ENCODE measurements around the gene ID2. TPM values are rescaled to one million over a fixed set of nuclear protein-coding genes. Genes with fewer than 3 reads are reported as not detected.

ID2 gene
- polyA plus RNA-seq, 3 donors: 282 to 2,821 (median 295) TPM

DNA sequence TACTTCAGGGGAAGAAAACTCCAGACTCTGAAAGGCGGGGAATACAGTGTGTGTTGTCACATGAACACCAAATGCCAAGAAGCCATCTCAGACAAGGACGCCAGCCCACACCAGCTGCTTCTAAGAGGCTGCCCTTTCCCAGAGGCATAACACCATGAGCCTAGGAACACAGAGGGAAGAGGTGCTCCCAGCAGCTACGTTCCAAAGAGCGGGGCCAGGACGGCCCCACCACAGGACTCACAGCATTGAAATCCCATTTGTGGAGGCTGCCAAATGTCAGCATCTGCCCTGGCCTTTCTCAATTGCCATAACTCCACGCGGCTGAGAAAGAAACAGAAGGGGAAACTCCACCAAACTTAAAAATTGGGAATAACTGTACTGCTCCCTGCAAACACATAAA, 20.1 kb upstream of the ID2 start:
- WGBS (ENCODE audit: insufficient coverage): 95% methylated on average over 4 of the region's 7 CpGs
- peaks cover 7 to 17% (median 11%) of the 10 kb centered on the region in 3 donors for H3K27me3 Mint-ChIP-seq (ENCODE audit: low read depth in 3 of 3)
- Histone ChIP-seq H3K27ac (ENCODE audit: low read depth in 1 of 2, low read length in 2 of 2) (no peak overlapping the region), H3K9ac (ENCODE audit: insufficient read depth, low read length, poor library complexity, severe bottlenecking) (no peak overlapping the region), H3K9me3 (replicated peaks in 1 of 2; ENCODE audit: control insufficient read depth in 1 of 2, insufficient read depth in 1 of 2, low read length in 2 of 2) (no peaks in the 10 kb centered on the region), H4K20me1 (ENCODE audit: insufficient read depth, low read length) (no peaks in the 10 kb centered on the region), H3K79me2 (ENCODE audit: insufficient read depth, low read length) (no peaks in the 10 kb centered on the region), H3K4me3 (replicated peaks in 1 of 3; ENCODE audit: low read depth in 2 of 3, low read length in 3 of 3) (no peak overlapping the region), H3K4me2 (replicated peaks; ENCODE audit: extremely low read depth, low read length, poor library complexity, severe bottlenecking) (no peak overlapping the region), H3K36me3 (replicated peaks in 1 of 2; ENCODE audit: control insufficient read depth in 1 of 2, insufficient read depth in 2 of 2, low read length in 2 of 2) (no peaks in the 10 kb centered on the region), H3K27me3 (ENCODE audit: control insufficient read depth in 2 of 2, insufficient read depth in 2 of 2, low read length in 2 of 2) (peaks cover 0 to 3% of the 10 kb centered on the region in 2 donors), H3K4me1 (ENCODE audit: control insufficient read depth in 1 of 2, insufficient read depth in 2 of 2, low read length in 2 of 2) (peaks cover 34 to 36% of the 10 kb centered on the region in 2 donors), H2AFZ (ENCODE audit: insufficient read depth, low read depth, low read length, poor library complexity, severe bottlenecking) (no peak overlapping the region)
- peaks cover 5 to 9% of the 10 kb centered on the region in 2 donors for H3K36me3 Mint-ChIP-seq
- peaks cover 0 to 4% (median 0%) of the 10 kb centered on the region in 7 donors for H3K9me3 Mint-ChIP-seq
- peak overlapping the region in 1 of 7 donors; percentile 5 for H3K27ac Mint-ChIP-seq
- no peak overlapping the region for H3K4me3 Mint-ChIP-seq
- no peak for DNase-seq
- peaks cover 48% of the 10 kb centered on the region for H3K4me1 Mint-ChIP-seq
- TF ChIP-seq, protein P1, sequence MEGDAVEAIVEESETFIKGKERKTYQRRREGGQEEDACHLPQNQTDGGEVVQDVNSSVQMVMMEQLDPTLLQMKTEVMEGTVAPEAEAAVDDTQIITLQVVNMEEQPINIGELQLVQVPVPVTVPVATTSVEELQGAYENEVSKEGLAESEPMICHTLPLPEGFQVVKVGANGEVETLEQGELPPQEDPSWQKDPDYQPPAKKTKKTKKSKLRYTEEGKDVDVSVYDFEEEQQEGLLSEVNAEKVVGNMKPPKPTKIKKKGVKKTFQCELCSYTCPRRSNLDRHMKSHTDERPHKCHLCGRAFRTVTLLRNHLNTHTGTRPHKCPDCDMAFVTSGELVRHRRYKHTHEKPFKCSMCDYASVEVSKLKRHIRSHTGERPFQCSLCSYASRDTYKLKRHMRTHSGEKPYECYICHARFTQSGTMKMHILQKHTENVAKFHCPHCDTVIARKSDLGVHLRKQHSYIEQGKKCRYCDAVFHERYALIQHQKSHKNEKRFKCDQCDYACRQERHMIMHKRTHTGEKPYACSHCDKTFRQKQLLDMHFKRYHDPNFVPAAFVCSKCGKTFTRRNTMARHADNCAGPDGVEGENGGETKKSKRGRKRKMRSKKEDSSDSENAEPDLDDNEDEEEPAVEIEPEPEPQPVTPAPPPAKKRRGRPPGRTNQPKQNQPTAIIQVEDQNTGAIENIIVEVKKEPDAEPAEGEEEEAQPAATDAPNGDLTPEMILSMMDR (IDR thresholded peaks at IDR 0.05): no peak
- intact Hi-C loops (cut with micrococcal nuclease): no loop called here

DNA sequence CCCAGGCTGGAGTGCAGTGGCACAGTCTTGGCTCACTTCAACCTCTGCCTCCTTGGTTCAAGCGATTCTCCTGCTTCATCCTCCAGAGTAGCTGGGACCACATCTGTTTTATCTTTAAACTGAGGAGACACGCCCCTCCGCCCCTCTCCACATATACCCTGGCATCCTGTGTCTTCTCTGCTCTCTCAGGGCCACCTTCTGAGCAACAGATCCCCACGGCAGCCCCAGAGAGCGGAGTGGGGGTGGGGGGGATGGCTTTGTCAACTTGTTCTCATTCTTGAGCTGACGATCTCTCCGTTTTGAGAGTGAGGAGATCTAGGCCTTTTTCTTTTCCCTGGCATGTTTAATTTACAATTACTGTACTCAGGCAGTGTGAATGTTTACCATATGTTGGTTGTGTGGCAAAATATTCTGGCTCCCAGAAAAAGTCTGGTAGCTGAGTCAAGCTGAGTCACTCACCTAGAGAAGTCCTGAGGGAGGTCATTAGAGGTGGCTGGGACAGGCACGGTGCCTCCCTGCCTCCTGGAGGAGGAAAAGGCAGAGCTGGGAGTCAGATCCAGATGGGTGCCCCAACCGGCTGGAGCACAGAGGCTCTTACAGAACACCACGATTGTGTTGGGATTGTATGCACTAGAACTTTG, 19.5 kb upstream of the ID2 start:
- DNase-seq: no peak
- Histone ChIP-seq H3K36me3 (replicated peaks in 1 of 2; ENCODE audit: control insufficient read depth in 1 of 2, insufficient read depth in 2 of 2, low read length in 2 of 2) (no peaks in the 10 kb centered on the region), H3K79me2 (ENCODE audit: insufficient read depth, low read length) (no peaks in the 10 kb centered on the region), H3K4me1 (ENCODE audit: control insufficient read depth in 1 of 2, insufficient read depth in 2 of 2, low read length in 2 of 2) (peaks cover 31 to 33% of the 10 kb centered on the region in 2 donors), H3K4me3 (replicated peaks in 1 of 3; ENCODE audit: low read depth in 2 of 3, low read length in 3 of 3) (no peak overlapping the region), H3K27ac (ENCODE audit: low read depth in 1 of 2, low read length in 2 of 2) (no peak overlapping the region), H3K9ac (ENCODE audit: insufficient read depth, low read length, poor library complexity, severe bottlenecking) (no peak overlapping the region), H3K27me3 (ENCODE audit: control insufficient read depth in 2 of 2, insufficient read depth in 2 of 2, low read length in 2 of 2) (peaks cover 0 to 3% of the 10 kb centered on the region in 2 donors), H3K4me2 (replicated peaks; ENCODE audit: extremely low read depth, low read length, poor library complexity, severe bottlenecking) (no peak overlapping the region), H3K9me3 (replicated peaks in 1 of 2; ENCODE audit: control insufficient read depth in 1 of 2, insufficient read depth in 1 of 2, low read length in 2 of 2) (no peaks in the 10 kb centered on the region), H4K20me1 (ENCODE audit: insufficient read depth, low read length) (no peaks in the 10 kb centered on the region), H2AFZ (ENCODE audit: insufficient read depth, low read depth, low read length, poor library complexity, severe bottlenecking) (no peak overlapping the region)
- no peak overlapping the region for H3K27ac Mint-ChIP-seq
- WGBS (ENCODE audit: insufficient coverage): 94% methylated on average over 3 of the region's 10 CpGs
- H3K9me3 Mint-ChIP-seq: peaks cover 0 to 4% (median 0%) of the 10 kb centered on the region in 7 donors
- TF ChIP-seq, protein P1 (IDR thresholded peaks at IDR 0.05): no peak
- intact Hi-C loops (cut with micrococcal nuclease): no loop called here
- peaks cover 7 to 16% (median 9%) of the 10 kb centered on the region in 3 donors for H3K27me3 Mint-ChIP-seq (ENCODE audit: low read depth in 3 of 3)
- peaks cover 43% of the 10 kb centered on the region for H3K4me1 Mint-ChIP-seq
- H3K36me3 Mint-ChIP-seq: peaks cover 5 to 9% of the 10 kb centered on the region in 2 donors
- H3K4me3 Mint-ChIP-seq: peak overlapping the region in 1 of 2 donors; percentile 16

Measured in CD14-positive monocyte (primary cell).